ENCODE measurements around the gene RBBP4. TPM values are rescaled to one million over a fixed set of nuclear protein-coding genes. Genes with fewer than 3 reads are reported as not detected.

The RBBP4 gene
- total RNA-seq, 1 experiment from 2014 or later = 279 TPM

DNA sequence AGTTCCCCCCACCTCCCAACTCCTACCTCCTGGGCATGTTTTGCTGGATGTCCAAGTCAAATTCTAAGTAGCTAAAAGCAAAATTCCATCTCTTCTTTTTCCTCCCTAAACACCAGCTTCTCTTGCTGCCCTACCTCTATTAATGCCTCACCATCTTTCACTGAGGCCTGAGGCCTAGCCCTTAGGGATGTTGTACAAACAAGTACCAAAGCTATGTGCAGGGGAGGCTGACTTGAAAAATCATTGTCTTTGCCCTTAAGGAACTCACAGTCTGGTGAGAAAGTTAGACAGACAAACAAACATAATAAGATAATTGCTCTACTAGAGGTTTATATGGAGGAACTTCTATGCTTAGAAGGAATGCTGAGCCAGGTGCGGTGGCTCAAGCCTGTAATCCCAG, 76.9 kb downstream of the RBBP4 start:
- no peaks in the 10 kb centered on the region for H3K36me3 ChIP-seq (ENCODE audit: control insufficient read depth in 1 of 2, insufficient read depth in 2 of 2, low read length in 2 of 2)
- no peak overlapping the region for H2AFZ ChIP-seq (ENCODE audit: low read depth, low read length, poor library complexity, severe bottlenecking)
- H3K4me1 ChIP-seq (ENCODE audit: control insufficient read depth in 1 of 2, insufficient read depth in 2 of 2, low read length in 2 of 2) = peaks cover 37 to 53% of the 10 kb centered on the region in 2 experiments
- no peaks in the 10 kb centered on the region for H4K20me1 ChIP-seq (ENCODE audit: insufficient read depth)
- no peak overlapping the region for H3K9ac ChIP-seq (ENCODE audit: low read length)
- no peak overlapping the region for H3K4me3 ChIP-seq (replicated peaks in 1 of 2; ENCODE audit: low read depth in 1 of 2, low read length in 2 of 2)
- H3K9me3 ChIP-seq (ENCODE audit: control insufficient read depth in 1 of 2, insufficient read depth in 1 of 2, low read depth in 1 of 2, low read length in 2 of 2) = no peaks in the 10 kb centered on the region
- ChIA-PET RAD21 (ENCODE audit: low non-redundant PET in 1 of 2, low total read pairs in 2 of 2, uncharacterized antibody in 2 of 2, unreplicated experiment in 2 of 2) (no interaction called here), POLR2A (interaction anchor here (1.2 kb wide), 2 partner anchors 10 to 11 kb away, joined by 3 read pairs; no protein-coding TSS in a partner anchor), CTCF (interaction anchor here (0.9 to 3.1 kb wide), 2 partner anchors 12 to 16 kb away, joined by 3 to 20 read pairs; no protein-coding TSS in a partner anchor)
- TF ChIP-seq CEBPB (IDR thresholded peaks at IDR 0.05; ENCODE audit: low read depth) (no peak), POLR2AphosphoS5 (IDR thresholded peaks at IDR 0.05; ENCODE audit: low read depth, low read length) (no peak), TCF7L2 (IDR thresholded peaks at IDR 0.05; ENCODE audit: borderline replicate concordance, extremely low read depth, insufficient read depth, insufficient read length) (no peak), YY1 (IDR thresholded peaks at IDR 0.05; ENCODE audit: extremely low read depth, insufficient replicate concordance, low read depth, low read length) (no peak), CBX3 (IDR thresholded peaks at IDR 0.05; ENCODE audit: low read depth) (no peak), EZH2 (IDR thresholded peaks at IDR 0.05) (no peak), CTCF (IDR thresholded peaks at IDR 0.05 in 2 of 3, conservative IDR thresholded peaks at IDR 0.05 in 1 of 3; ENCODE audit: borderline replicate concordance in 1 of 3, insufficient read depth in 1 of 3, low read depth in 2 of 3, low read length in 2 of 3) (no peak), SRF (IDR thresholded peaks at IDR 0.05; ENCODE audit: low read depth) (no peak), ZBTB33 (IDR thresholded peaks at IDR 0.05; ENCODE audit: extremely low read depth, insufficient replicate concordance, low read length) (no peak), ZNF274 (IDR thresholded peaks at IDR 0.05; ENCODE audit: low read depth, low read length) (no peak), FOSL1 (IDR thresholded peaks at IDR 0.05; ENCODE audit: low read depth) (no peak), ZFX (IDR thresholded peaks at IDR 0.05) (no peak), POLR2A (IDR thresholded peaks at IDR 0.05; ENCODE audit: borderline replicate concordance, extremely low read depth, insufficient read depth, insufficient read length) (no peak), ELF1 (IDR thresholded peaks at IDR 0.05; ENCODE audit: borderline replicate concordance, low read depth) (no peak), RAD21 (IDR thresholded peaks at IDR 0.05; ENCODE audit: low read depth) (no peak), EZH2phosphoT487 (IDR thresholded peaks at IDR 0.05; ENCODE audit: borderline replicate concordance) (no peak), SIN3A (IDR thresholded peaks at IDR 0.05; ENCODE audit: low read depth) (no peak)
- TF ChIP-seq, protein P1, sequence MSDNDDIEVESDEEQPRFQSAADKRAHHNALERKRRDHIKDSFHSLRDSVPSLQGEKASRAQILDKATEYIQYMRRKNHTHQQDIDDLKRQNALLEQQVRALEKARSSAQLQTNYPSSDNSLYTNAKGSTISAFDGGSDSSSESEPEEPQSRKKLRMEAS (IDR thresholded peaks at IDR 0.05) = no peak
- TF ChIP-seq, protein P2, sequence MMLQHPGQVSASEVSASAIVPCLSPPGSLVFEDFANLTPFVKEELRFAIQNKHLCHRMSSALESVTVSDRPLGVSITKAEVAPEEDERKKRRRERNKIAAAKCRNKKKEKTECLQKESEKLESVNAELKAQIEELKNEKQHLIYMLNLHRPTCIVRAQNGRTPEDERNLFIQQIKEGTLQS (IDR thresholded peaks at IDR 0.05) = no peak
- no TSS peak for BruUV-seq (replicated peaks)
- no peak overlapping the region for H3K27ac ChIP-seq (ENCODE audit: low read depth, low read length)
- no peaks in the 10 kb centered on the region for H3K9me2 ChIP-seq (ENCODE audit: insufficient read depth)
- H3K27me3 ChIP-seq (ENCODE audit: insufficient read depth, low read length) = no peaks in the 10 kb centered on the region
- no peaks in the 10 kb centered on the region for H3K79me2 ChIP-seq (ENCODE audit: insufficient read depth, low read length)
- DNase-seq (ENCODE audit: low read depth, low spot score) (no peak), ATAC-seq (no peak)
- intact Hi-C loops (cut with micrococcal nuclease) = no loop called here
- no peak overlapping the region for H3K4me2 ChIP-seq (ENCODE audit: low read length)

Measured in HCT116 (cell line).